K562 (cell line): ENCODE results near the gene ADAMTSL3. TPM values are rescaled to one million over a fixed set of nuclear protein-coding genes. Genes with fewer than 3 reads are reported as not detected.

ENCODE experiments used
- ATAC-seq: fragments of 200-7000 bp; cut with Tn5 transposase; 3 replicates; pipeline ENCODE4 v1.9.1; 2020; ENCODE audit warnings: moderate library complexity
- BruUV-seq: library from RNA; stranded (reverse); fragments of 400-500 nt; replicated peaks from 2 replicates; lab custom pipeline; 2021; lab: Mats Ljungman, UMichigan
- CTCF ChIA-PET: fragments of 300-600 bp; formaldehyde crosslinking; extraction: SDS; loops from one replicate; lab custom pipeline; 2021; ENCODE audit warnings: low intra/inter-chr PET ratio; lab: Yijun Ruan, JAX
- POLR2A ChIA-PET: fragments of 300-600, 350-650 bp; sonication (Branson Sonifier 250); formaldehyde crosslinking; extraction: SDS; loops from one replicate; lab custom pipeline; 2021; ENCODE audit warnings: antibody characterized with exemption, inconsistent platforms; lab: Yijun Ruan, JAX
- DNase-seq, 4 experiments: peaks; one replicate each; pipeline versions ENCODE4 v3.0.0 to v3.0.0-alpha.2; 2011 to 2018; ENCODE audit warnings: low spot score in 3 of 4, mixed read lengths in 3 of 4; ENCODE audit errors: extremely low read depth in 1 of 4
- FAIRE-seq: peaks from 2 replicates; lab custom pipeline; 2011; peaks lifted over from hg19 to GRCh38; lab: Jason Lieb, UNC
- H2AFZ ChIP-seq: 2 replicates; pipeline ENCODE4 v1.6.0; 2011; ENCODE audit warnings: low read depth, low read length, control low read depth, inconsistent platforms
- H3K27ac ChIP-seq: fragments of 200-600 bp; 3 replicates; pipeline ENCODE4 v1.8.0; 2011; ENCODE audit warnings: low read depth, mild to moderate bottlenecking, control low read depth, inconsistent platforms, low read length, moderate library complexity, mixed read lengths; ENCODE audit errors: extremely low read depth
- H3K27me3 ChIP-seq, 2 experiments: fragments of 300-600 bp in 1 of 2; 2 replicates in 1 of 2; 3 replicates in 1 of 2; pipeline versions ENCODE4 v1.6.0 to v1.8.0; 2011; ENCODE audit warnings: inconsistent platforms in 2 of 2, low read length in 2 of 2, mild to moderate bottlenecking in 1 of 2, mixed read lengths in 1 of 2, moderate library complexity in 1 of 2; ENCODE audit not compliant: control insufficient read depth in 2 of 2, insufficient read depth in 2 of 2
- H3K36me3 ChIP-seq: fragments of 300-600 bp; 3 replicates; pipeline ENCODE4 v1.8.0; 2011; ENCODE audit warnings: mild to moderate bottlenecking, low read length, inconsistent platforms; ENCODE audit not compliant: control insufficient read depth, insufficient read depth
- H3K4me1 ChIP-seq, 2 experiments: fragments of 200-600 bp in 1 of 2; replicated peaks in 1 of 2; 2 replicates in 1 of 2; 3 replicates in 1 of 2; pipeline versions ENCODE4 v1.5.1 to v1.8.0; 2011; ENCODE audit warnings: inconsistent platforms in 2 of 2, low read length in 2 of 2, mild to moderate bottlenecking in 1 of 2, mixed read lengths in 1 of 2, moderate library complexity in 1 of 2; ENCODE audit not compliant: control insufficient read depth in 2 of 2, insufficient read depth in 2 of 2
- H3K4me2 ChIP-seq: 2 replicates; pipeline ENCODE4 v1.6.1; 2011; ENCODE audit warnings: low read length, control low read depth, inconsistent platforms, mixed read lengths; ENCODE audit not compliant: insufficient read depth
- H3K4me3 ChIP-seq: fragments of 200-600 bp; sonication (generic), shearing (Covaris generic); 2 replicates; pipeline ENCODE4 v1.5.1; 2016; ENCODE audit warnings: control low read depth, inconsistent platforms
- H3K79me2 ChIP-seq: fragments of 200-600 bp; 3 replicates; pipeline ENCODE4 v1.8.0; 2011; ENCODE audit warnings: low read length, inconsistent platforms; ENCODE audit not compliant: control insufficient read depth, insufficient read depth
- H3K9ac ChIP-seq, 2 experiments: 2 replicates each; pipeline versions ENCODE4 v1.6.0 to v1.6.1; 2011; ENCODE audit warnings: low read depth in 2 of 2, low read length in 2 of 2, control low read depth in 1 of 2, inconsistent platforms in 1 of 2, mild to moderate bottlenecking in 1 of 2, mixed read lengths in 1 of 2; ENCODE audit not compliant: insufficient read depth in 1 of 2
- H3K9me1 ChIP-seq: one replicate; pipeline ENCODE4 v1.6.0; 2011; ENCODE audit warnings: inconsistent platforms, mild to moderate bottlenecking, low read length, moderate library complexity; ENCODE audit not compliant: control insufficient read depth, insufficient read depth
- H3K9me3 ChIP-seq: replicated peaks from 2 replicates; pipeline ENCODE4 v1.5.1; 2011; ENCODE audit warnings: low read depth, low read length, inconsistent platforms; ENCODE audit not compliant: control insufficient read depth, insufficient read depth
- H4K20me1 ChIP-seq: replicated peaks from 2 replicates; pipeline ENCODE4 v1.6.1; 2011; ENCODE audit warnings: low read length, inconsistent platforms, mixed read lengths; ENCODE audit not compliant: control insufficient read depth, insufficient read depth
- CAMTA2 ChIP-seq: fragments of 250-450 bp; sonication (Bioruptor Pico); conservative IDR thresholded peaks from 2 replicates; pipeline ENCODE4 v1.5.1; 2022
- E2F6 ChIP-seq, 2 experiments: IDR thresholded peaks; 2 replicates each; pipeline ENCODE4 v1.6.1; 2011; ENCODE audit warnings: borderline replicate concordance in 1 of 2, control low read depth in 1 of 2, low read depth in 1 of 2, low read length in 1 of 2, mild to moderate bottlenecking in 1 of 2, mixed read lengths in 1 of 2, moderate library complexity in 1 of 2; ENCODE audit not compliant: insufficient read depth in 1 of 2, insufficient read length in 1 of 2, poor library complexity in 1 of 2, severe bottlenecking in 1 of 2; ENCODE audit errors: extremely low read depth in 1 of 2
- FOXA3 ChIP-seq, 2 experiments: fragments of 450-650 bp in 1 of 2; sonication (generic) in 1 of 2; formaldehyde crosslinking; IDR thresholded peaks in 1 of 2; conservative IDR thresholded peaks in 1 of 2; 2 replicates each; pipeline versions ENCODE4 v1.4.0 to v1.8.0; 2020 to 2022; ENCODE audit warnings: mild to moderate bottlenecking in 2 of 2, missing genetic modification reagents in 1 of 2
- ZNF224 ChIP-seq: sonication (generic); formaldehyde crosslinking; IDR thresholded peaks from 2 replicates; pipeline ENCODE4 v1.8.0; 2022; ENCODE audit warnings: mild to moderate bottlenecking, missing genetic modification reagents
- ZNF830 ChIP-seq: fragments of 250-450 bp; sonication (Bioruptor Pico); IDR thresholded peaks from 2 replicates; pipeline ENCODE4 v1.5.0; 2021; ENCODE audit warnings: mild to moderate bottlenecking
- WGBS: fragments of 100-300 bp; shearing (Covaris generic); methylation state at CpG from one replicate; pipeline ENCODE4 v1.1.6; 2016; ENCODE audit warnings: low coverage, mixed read lengths; ENCODE audit not compliant: insufficient coverage; ENCODE audit errors: missing lambda C conversion rate; 5-methylcytosine and 5-hydroxymethylcytosine counted together
- in situ Hi-C: fragments of 300-500 bp; cut with MboI; formaldehyde crosslinking; loops from 4 replicates; pipeline ENCODE4 v1.15.0; 2018; ENCODE audit warnings: inconsistent platforms, mixed read lengths
- intact Hi-C: fragments of 100-400 bp; cut with micrococcal nuclease; formaldehyde crosslinking; loops from 2 replicates; pipeline ENCODE4 v1.14.2; 2022
- polyA plus RNA-seq, 8 experiments: library from polyadenylated mRNA; depleted of rRNA in 4 of 8; stranded (reverse) in 5 of 8; unstranded in 3 of 8; fragments of >200 nt; fragmentation: Nextera tagmentation in 2 of 8; fragmentation: Illumina TruSeq in 1 of 8; extraction: Ambion mirVana in 2 of 8; extraction: Trizol in 1 of 8; gene quantifications; 2 replicates each; pipeline versions ENCODE4 v1.2.1 to v1.2.3, GENCODE V29; 2011 to 2014; ENCODE audit warnings: inconsistent platforms in 1 of 8, missing spikeins in 1 of 8
- total RNA-seq, 7 experiments: library from RNA; depleted of rRNA in 6 of 7; stranded (reverse); fragments of >200 nt in 6 of 7; fragmentation: Illumina TruSeq in 2 of 7; extraction: Trizol in 2 of 7; gene quantifications; 2 replicates each; pipeline versions ENCODE4 v1.2.1 to v1.2.3, GENCODE V29; 2011 to 2021; ENCODE audit warnings: low replicate concordance in 1 of 7

ADAMTSL3 gene
- total and polyA plus RNA-seq, 9 of the 15 experiments (the other 6 are each of a cell fraction or from before 2014, with no cell fraction given), result 0.01 to 0.18 (median 0.07) TPM; not detected in 3

DNA sequence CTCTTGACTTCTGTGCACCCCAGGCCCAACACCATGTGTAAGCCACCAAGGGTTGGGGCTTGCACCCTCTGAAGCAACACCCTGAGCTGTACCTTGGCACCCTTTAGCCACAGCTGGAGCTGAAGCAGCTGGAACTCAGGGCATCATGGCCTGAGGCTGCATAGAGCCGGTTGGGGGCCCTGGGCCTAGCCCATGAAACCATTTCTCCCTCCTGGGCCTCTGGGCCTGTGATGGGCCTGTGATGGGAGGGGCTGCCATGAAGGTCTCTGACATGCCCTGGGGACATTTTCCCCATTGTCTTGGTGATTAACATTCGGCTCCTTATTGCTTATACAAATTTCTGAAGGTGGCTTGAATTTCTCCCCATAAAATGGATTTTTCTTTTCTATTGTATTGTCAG, 22.4 kb upstream of the ADAMTSL3 start:
- H3K79me2 ChIP-seq, result no peaks in the 10 kb centered on the region
- in situ Hi-C loops (no loop called here), intact Hi-C loops (no loop called here)
- H3K4me2 ChIP-seq, result no peak overlapping the region
- no peak for DNase-seq
- no peak overlapping the region for H3K27ac ChIP-seq
- no peak for ATAC-seq
- H3K4me3 ChIP-seq, result no peak overlapping the region
- 0% methylated on average over 2 of the region's 2 CpGs for WGBS
- no peak overlapping the region for H3K9ac ChIP-seq
- CTCF ChIA-PET, result no interaction called here
- no peaks in the 10 kb centered on the region; the same call in 1 of the 2 replicates for H3K9me3 ChIP-seq
- FAIRE-seq, result no peak
- no peaks in the 10 kb centered on the region for H3K4me1 ChIP-seq
- TF ChIP-seq ZNF224 (CRISPR knock-in tag) (no peak), CAMTA2 (CRISPR knock-in tag) (no peak), ZNF830 (no peak), FOXA3 (CRISPR knock-in tag; conservative IDR thresholded peaks at IDR 0.05 in 1 of 2, IDR thresholded peaks at IDR 0.05 in 1 of 2) (no peak), E2F6 (IDR thresholded peaks at IDR 0.05; ENCODE audit: borderline replicate concordance in 1 of 2, extremely low read depth in 1 of 2, insufficient read depth in 1 of 2, insufficient read length in 1 of 2, low read depth in 1 of 2, low read length in 1 of 2, poor library complexity in 1 of 2, severe bottlenecking in 1 of 2) (no peak)
- BruUV-seq, result no TSS peak
- POLR2A ChIA-PET, result no interaction called here
- no peaks in the 10 kb centered on the region for H3K27me3 ChIP-seq
- H4K20me1 ChIP-seq, result no peaks in the 10 kb centered on the region
- H2AFZ ChIP-seq, result no peak overlapping the region
- H3K36me3 ChIP-seq, result no peaks in the 10 kb centered on the region
- no peaks in the 10 kb centered on the region for H3K9me1 ChIP-seq
